HG03460 (cell line): ENCODE data around the gene FABP2.
"Not testable (repeated sequence)": the region's sequence is repeated elsewhere in the genome, so short reads cannot be mapped to it uniquely, and the experiment has no call there.

ENCODE experiments used
- ATAC-seq: cut with Tn5 transposase; IDR thresholded peaks from one replicate; pipeline ENCODE4 v1.9.1; 2021; ENCODE audit not compliant: unreplicated experiment

FABP2 gene

GRCh38 chr4:119313237-119313636, 8.7 kb downstream of the FABP2 start:
- no peak for ATAC-seq

- no peak for ATAC-seq
These were observed 11.1 kb downstream of the FABP2 start for GRCh38 chr4:119310826-119311225.

GRCh38 chr4:119307606-119308005, 14.3 kb downstream of the FABP2 start:
- no peak for ATAC-seq

- no peak for ATAC-seq
These were observed 17.5 kb downstream of the FABP2 start for GRCh38 chr4:119304431-119304830.

- ATAC-seq: no peak
These were observed 18.2 kb downstream of the FABP2 start for GRCh38 chr4:119303587-119304305.

- ATAC-seq: no peak
These were observed 19.7 kb downstream of the FABP2 start for GRCh38 chr4:119302073-119302832.

GRCh38 chr4:119300101-119300978, 21.6 kb downstream of the FABP2 start:
- ATAC-seq: peak; percentile 92

- ATAC-seq: peak; percentile 55
These were observed 22.2 kb downstream of the FABP2 start for GRCh38 chr4:119299741-119300100.

GRCh38 chr4:119299260-119299671, 22.7 kb downstream of the FABP2 start:
- ATAC-seq: no peak

GRCh38 chr4:119297795-119298194, 24.1 kb downstream of the FABP2 start:
- no peak for ATAC-seq

GRCh38 chr4:119296356-119296755, 25.6 kb downstream of the FABP2 start:
- no peak for ATAC-seq

- ATAC-seq: no peak
These were observed 31.3 kb downstream of the FABP2 start for GRCh38 chr4:119290598-119290997.

GRCh38 chr4:119289313-119289712, 32.6 kb downstream of the FABP2 start:
- ATAC-seq: no peak

- no peak for ATAC-seq
These were observed 35.4 kb downstream of the FABP2 start for GRCh38 chr4:119286377-119287002.

GRCh38 chr4:119284876-119285780, 36.8 kb downstream of the FABP2 start:
- ATAC-seq: no peak

- no peak for ATAC-seq
These were observed 40.5 kb downstream of the FABP2 start for GRCh38 chr4:119281393-119281792.

- not testable (repeated sequence) for ATAC-seq
These were observed 42.0 kb downstream of the FABP2 start for GRCh38 chr4:119279945-119280344.

- ATAC-seq: not testable (repeated sequence)
These were observed 42.4 kb downstream of the FABP2 start for GRCh38 chr4:119279541-119279940.

GRCh38 chr4:119271361-119272085, 50.4 kb downstream of the FABP2 start:
- no peak for ATAC-seq
